Measurements from ENCODE around the gene SLC6A19.

DNA sequence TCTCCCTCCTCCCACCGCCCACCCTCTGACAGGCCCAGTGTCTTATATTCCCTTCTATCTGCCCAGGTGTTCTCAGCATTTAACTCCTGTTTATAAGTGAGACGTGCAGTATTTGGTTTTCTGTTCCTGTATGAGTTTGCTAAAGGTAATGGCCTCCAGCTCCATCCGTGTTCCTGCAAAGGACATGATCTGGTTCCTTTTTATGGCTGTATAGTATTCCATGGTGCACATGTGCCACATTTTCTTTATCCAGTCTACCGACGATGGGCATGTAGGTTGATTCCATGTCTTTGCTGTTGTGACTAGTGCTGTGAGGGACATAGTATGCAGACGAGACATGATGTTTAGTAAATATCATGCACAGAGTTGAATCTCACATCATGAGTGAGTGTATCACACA, 7.0 kb upstream of the SLC6A19 start:
- TF ChIP-seq, protein P1, sequence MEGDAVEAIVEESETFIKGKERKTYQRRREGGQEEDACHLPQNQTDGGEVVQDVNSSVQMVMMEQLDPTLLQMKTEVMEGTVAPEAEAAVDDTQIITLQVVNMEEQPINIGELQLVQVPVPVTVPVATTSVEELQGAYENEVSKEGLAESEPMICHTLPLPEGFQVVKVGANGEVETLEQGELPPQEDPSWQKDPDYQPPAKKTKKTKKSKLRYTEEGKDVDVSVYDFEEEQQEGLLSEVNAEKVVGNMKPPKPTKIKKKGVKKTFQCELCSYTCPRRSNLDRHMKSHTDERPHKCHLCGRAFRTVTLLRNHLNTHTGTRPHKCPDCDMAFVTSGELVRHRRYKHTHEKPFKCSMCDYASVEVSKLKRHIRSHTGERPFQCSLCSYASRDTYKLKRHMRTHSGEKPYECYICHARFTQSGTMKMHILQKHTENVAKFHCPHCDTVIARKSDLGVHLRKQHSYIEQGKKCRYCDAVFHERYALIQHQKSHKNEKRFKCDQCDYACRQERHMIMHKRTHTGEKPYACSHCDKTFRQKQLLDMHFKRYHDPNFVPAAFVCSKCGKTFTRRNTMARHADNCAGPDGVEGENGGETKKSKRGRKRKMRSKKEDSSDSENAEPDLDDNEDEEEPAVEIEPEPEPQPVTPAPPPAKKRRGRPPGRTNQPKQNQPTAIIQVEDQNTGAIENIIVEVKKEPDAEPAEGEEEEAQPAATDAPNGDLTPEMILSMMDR (IDR thresholded peaks at IDR 0.05): no peak
- TF ChIP-seq CREB1 (CRISPR knock-in tag; IDR thresholded peaks at IDR 0.05): no peak
- TF ChIP-seq, protein P2, sequence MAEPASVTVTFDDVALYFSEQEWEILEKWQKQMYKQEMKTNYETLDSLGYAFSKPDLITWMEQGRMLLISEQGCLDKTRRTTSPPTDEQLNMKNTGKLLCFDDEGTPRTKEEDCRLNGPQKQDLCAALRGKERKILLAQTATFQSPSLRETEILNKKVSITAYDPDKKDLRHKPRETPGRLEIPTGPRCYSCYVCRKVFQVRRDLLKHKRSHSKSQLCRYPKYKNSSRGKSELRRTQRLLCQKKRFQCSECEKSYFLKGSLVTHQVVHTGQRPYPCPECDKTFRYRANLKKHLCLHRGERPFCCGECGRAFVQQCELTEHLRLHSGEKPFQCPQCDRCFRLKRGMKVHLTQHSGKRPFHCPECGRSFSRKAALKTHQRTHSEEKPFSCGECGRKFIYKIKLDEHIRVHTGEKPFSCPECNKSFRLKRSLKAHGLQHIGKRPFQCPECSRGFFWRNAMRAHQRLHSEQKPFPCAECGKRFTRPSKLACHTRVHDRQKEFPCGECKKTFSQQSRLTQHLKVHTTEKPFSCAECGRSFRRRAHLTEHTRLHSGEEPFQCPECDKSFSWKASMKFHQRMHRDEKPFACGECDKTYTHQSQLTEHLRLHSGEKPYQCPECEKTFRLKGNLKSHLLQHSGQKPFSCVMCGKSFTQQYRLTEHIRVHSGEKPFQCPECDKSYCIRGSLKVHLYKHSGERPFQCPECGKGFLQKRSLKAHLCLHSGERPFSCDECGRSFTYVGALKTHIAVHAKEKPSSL (CRISPR knock-in tag; conservative IDR thresholded peaks at IDR 0.05): no peak
- TF ChIP-seq GRHL2 (CRISPR knock-in tag; IDR thresholded peaks at IDR 0.05; ENCODE audit: insufficient replicate concordance, severe bottlenecking): no peak
- no peak for TF ChIP-seq CBFB (CRISPR knock-in tag; IDR thresholded peaks at IDR 0.05; ENCODE audit: low read depth)
- TF ChIP-seq, protein P3, sequence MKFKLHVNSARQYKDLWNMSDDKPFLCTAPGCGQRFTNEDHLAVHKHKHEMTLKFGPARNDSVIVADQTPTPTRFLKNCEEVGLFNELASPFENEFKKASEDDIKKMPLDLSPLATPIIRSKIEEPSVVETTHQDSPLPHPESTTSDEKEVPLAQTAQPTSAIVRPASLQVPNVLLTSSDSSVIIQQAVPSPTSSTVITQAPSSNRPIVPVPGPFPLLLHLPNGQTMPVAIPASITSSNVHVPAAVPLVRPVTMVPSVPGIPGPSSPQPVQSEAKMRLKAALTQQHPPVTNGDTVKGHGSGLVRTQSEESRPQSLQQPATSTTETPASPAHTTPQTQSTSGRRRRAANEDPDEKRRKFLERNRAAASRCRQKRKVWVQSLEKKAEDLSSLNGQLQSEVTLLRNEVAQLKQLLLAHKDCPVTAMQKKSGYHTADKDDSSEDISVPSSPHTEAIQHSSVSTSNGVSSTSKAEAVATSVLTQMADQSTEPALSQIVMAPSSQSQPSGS (CRISPR knock-in tag; IDR thresholded peaks at IDR 0.05; ENCODE audit: borderline replicate concordance, low read depth): no peak
- TF ChIP-seq SOX15 (CRISPR knock-in tag; IDR thresholded peaks at IDR 0.05): no peak
- TF ChIP-seq SMAD3 (CRISPR knock-in tag; IDR thresholded peaks at IDR 0.05; ENCODE audit: borderline replicate concordance): no peak
- TF ChIP-seq, protein P4, sequence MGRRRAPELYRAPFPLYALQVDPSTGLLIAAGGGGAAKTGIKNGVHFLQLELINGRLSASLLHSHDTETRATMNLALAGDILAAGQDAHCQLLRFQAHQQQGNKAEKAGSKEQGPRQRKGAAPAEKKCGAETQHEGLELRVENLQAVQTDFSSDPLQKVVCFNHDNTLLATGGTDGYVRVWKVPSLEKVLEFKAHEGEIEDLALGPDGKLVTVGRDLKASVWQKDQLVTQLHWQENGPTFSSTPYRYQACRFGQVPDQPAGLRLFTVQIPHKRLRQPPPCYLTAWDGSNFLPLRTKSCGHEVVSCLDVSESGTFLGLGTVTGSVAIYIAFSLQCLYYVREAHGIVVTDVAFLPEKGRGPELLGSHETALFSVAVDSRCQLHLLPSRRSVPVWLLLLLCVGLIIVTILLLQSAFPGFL (CRISPR knock-in tag; IDR thresholded peaks at IDR 0.05; ENCODE audit: borderline replicate concordance): no peak
- TF ChIP-seq, protein P5, sequence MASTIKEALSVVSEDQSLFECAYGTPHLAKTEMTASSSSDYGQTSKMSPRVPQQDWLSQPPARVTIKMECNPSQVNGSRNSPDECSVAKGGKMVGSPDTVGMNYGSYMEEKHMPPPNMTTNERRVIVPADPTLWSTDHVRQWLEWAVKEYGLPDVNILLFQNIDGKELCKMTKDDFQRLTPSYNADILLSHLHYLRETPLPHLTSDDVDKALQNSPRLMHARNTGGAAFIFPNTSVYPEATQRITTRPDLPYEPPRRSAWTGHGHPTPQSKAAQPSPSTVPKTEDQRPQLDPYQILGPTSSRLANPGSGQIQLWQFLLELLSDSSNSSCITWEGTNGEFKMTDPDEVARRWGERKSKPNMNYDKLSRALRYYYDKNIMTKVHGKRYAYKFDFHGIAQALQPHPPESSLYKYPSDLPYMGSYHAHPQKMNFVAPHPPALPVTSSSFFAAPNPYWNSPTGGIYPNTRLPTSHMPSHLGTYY (CRISPR knock-in tag; IDR thresholded peaks at IDR 0.05): no peak
- TF ChIP-seq, protein P6, sequence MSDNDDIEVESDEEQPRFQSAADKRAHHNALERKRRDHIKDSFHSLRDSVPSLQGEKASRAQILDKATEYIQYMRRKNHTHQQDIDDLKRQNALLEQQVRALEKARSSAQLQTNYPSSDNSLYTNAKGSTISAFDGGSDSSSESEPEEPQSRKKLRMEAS (CRISPR knock-in tag; IDR thresholded peaks at IDR 0.05): no peak
- TF ChIP-seq SP1 (CRISPR knock-in tag; conservative IDR thresholded peaks at IDR 0.05): no peak
